HFF-Myc (cell line): ENCODE data around the gene HECW1.
"Not testable (repeated sequence)": the region's sequence is repeated elsewhere in the genome, so short reads cannot be mapped to it uniquely, and the experiment has no call there.

Experiments
- DNase-seq: peaks from one replicate; pipeline ENCODE4 v3.0.0-alpha.2; 2011; ENCODE audit warnings: low read depth; ENCODE audit errors: extremely low read depth
- H3K4me3 ChIP-seq: replicated peaks from 2 replicates; pipeline ENCODE4 v1.5.1; 2011; ENCODE audit warnings: low read depth, mild to moderate bottlenecking, control low read depth, low read length
- TF ChIP-seq, protein P1 (sequence below): IDR thresholded peaks from 2 replicates; pipeline ENCODE4 v1.5.1; 2012; ENCODE audit warnings: mild to moderate bottlenecking, low read depth, low read length, control low read depth; ENCODE audit errors: missing control alignments

The HECW1 gene

GRCh38 chr7:43198599-43199090 lies 86.2 kb downstream of the HECW1 start:
- TF ChIP-seq, protein P1, sequence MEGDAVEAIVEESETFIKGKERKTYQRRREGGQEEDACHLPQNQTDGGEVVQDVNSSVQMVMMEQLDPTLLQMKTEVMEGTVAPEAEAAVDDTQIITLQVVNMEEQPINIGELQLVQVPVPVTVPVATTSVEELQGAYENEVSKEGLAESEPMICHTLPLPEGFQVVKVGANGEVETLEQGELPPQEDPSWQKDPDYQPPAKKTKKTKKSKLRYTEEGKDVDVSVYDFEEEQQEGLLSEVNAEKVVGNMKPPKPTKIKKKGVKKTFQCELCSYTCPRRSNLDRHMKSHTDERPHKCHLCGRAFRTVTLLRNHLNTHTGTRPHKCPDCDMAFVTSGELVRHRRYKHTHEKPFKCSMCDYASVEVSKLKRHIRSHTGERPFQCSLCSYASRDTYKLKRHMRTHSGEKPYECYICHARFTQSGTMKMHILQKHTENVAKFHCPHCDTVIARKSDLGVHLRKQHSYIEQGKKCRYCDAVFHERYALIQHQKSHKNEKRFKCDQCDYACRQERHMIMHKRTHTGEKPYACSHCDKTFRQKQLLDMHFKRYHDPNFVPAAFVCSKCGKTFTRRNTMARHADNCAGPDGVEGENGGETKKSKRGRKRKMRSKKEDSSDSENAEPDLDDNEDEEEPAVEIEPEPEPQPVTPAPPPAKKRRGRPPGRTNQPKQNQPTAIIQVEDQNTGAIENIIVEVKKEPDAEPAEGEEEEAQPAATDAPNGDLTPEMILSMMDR: no peak
- H3K4me3 ChIP-seq: no peak overlapping the region

GRCh38 chr7:43199371-43200160 lies 87.1 kb downstream of the HECW1 start:
- TF ChIP-seq, protein P1: no peak
- no peak overlapping the region for H3K4me3 ChIP-seq
- no peak for DNase-seq

More at GRCh38 chr7:43198599-43199090, 86.2 kb downstream of the HECW1 start:
- no peak for DNase-seq

- TF ChIP-seq, protein P1: no peak
- no peak for DNase-seq
- no peak overlapping the region for H3K4me3 ChIP-seq
These were observed 89.5 kb downstream of the HECW1 start for GRCh38 chr7:43201912-43202311.

DNA sequence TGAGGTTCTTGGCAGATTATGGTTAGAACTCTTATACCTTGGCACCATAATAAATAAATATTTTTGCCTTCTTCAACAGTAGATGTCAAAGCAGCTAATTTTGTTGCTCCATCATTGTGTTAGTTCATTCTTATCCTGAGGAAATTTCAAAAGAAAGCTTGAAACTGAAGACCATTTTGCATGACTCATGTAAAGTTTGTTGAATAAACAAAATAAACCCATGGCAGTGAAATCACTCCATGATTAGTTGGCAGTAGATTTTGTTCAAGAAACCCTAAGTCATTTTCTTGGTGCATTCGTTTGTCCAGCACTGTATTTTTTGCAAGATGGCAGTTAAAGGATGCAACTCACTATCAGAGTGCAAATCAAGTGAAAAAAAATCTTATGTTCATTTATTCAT lies 91.6 kb downstream of the HECW1 start:
- DNase-seq: no peak
- TF ChIP-seq, protein P1: no peak
- no peak overlapping the region for H3K4me3 ChIP-seq

DNA sequence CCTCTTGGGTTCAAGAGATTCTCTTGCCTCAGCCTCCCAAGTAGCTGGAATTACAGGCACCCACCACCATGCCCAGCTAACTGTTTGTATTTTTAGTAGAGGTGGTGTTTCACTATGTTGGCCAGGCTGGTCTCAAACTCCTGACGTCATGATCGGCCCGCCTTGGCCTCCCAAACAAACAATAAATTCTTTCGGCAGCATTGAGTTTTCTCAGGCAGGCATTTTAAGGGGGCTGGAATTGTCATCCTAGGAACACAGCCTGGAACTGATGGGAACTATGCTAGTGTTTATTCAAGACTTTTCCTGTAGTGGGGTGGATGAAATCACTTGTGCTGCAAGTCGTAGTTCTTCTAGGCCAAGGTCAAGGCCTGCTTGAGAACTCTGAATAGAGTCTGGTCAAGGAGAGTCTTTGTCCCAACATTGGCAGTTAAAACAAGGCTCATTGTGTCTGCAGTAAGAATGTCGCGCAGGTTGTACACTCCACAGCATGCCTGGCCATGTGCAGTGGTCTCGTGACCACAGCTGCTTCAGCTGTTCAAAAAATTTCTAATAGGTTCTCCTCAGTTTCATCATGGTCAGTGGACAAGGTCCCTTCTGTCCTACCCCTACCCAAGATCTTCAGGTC lies 92.8 kb downstream of the HECW1 start:
- DNase-seq: no peak
- TF ChIP-seq, protein P1: no peak
- no peak overlapping the region for H3K4me3 ChIP-seq

GRCh38 chr7:43208242-43208641 lies 95.8 kb downstream of the HECW1 start:
- H3K4me3 ChIP-seq: no peak overlapping the region
- no peak for DNase-seq

DNA sequence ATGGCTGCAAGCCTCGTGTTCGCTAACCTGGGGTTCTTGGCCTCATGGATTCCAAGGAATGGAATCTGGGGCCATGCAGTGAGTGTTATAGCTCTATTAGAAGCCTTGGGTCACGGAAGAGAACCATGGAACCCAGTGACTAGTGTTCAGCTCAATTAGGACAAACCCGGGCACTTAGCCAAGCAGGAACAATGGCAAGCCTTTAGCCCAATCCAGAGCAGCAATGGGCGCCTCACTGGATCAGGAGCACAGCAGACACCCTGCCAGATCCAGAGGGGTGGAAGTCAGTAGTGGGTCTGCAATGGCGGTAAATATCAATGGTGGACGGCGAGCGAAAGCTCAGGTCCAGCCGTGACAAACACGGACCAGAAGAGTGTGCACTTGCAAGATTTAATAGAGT lies 98.1 kb downstream of the HECW1 start:
- H3K4me3 ChIP-seq, DNase-seq: not testable (repeated sequence)

More at GRCh38 chr7:43208242-43208641, 95.8 kb downstream of the HECW1 start:
- TF ChIP-seq, protein P1: no peak
